CD8-positive, alpha-beta memory T cell (primary cell): ENCODE results near the gene MSTO1. TPM values are rescaled to one million over a fixed set of nuclear protein-coding genes. Genes with fewer than 3 reads are reported as not detected.
A peak's percentile ranks its signal among the peaks of the same experiment; 100 is the strongest.
"Not testable (repeated sequence)": the region's sequence is repeated elsewhere in the genome, so short reads cannot be mapped to it uniquely, and the experiment has no call there.

ENCODE experiments used
- CTCF ChIA-PET: fragments of 350-600 bp; sonication (Branson Sonifier 250); formaldehyde crosslinking; loops from one replicate; lab custom pipeline; 2021; ENCODE audit warnings: antibody characterized with exemption; lab: Charles Lee
- POLR2A ChIA-PET: fragments of 350-600 bp; sonication (Branson Sonifier 250); formaldehyde crosslinking; loops from one replicate; lab custom pipeline; 2021; ENCODE audit warnings: antibody characterized with exemption; lab: Charles Lee
- DNase-seq, 5 donors: peaks; one replicate each; pipeline versions ENCODE4 v3.0.0 to v3.0.0-alpha.2; 2020 to 2022; ENCODE audit warnings: mixed read lengths in 1 of 5
- H3K27ac ChIP-seq: one replicate; pipeline ENCODE4 v1.7.0; 2013; ENCODE audit warnings: low read depth, mild to moderate bottlenecking, low read length, moderate library complexity
- H3K27me3 ChIP-seq: 2 replicates; pipeline ENCODE4 v1.7.0; 2013; ENCODE audit warnings: low read length, mild to moderate bottlenecking; ENCODE audit not compliant: insufficient read depth, poor library complexity, severe bottlenecking
- H3K36me3 ChIP-seq: 2 replicates; pipeline ENCODE4 v1.7.0; 2013; ENCODE audit warnings: mild to moderate bottlenecking, low read length, moderate library complexity; ENCODE audit not compliant: insufficient read depth
- H3K4me1 ChIP-seq: 2 replicates; pipeline ENCODE4 v1.7.0; 2013; ENCODE audit warnings: mild to moderate bottlenecking, low read length, moderate library complexity; ENCODE audit not compliant: insufficient read depth
- H3K4me3 ChIP-seq: 2 replicates; pipeline ENCODE4 v1.7.0; 2013; ENCODE audit warnings: mild to moderate bottlenecking, low read length
- H3K9me3 ChIP-seq: 2 replicates; pipeline ENCODE4 v1.7.0; 2013; ENCODE audit warnings: mild to moderate bottlenecking, low read length
- H3K27ac Mint-ChIP-seq, 8 donors: one replicate each; pipeline ENCODE4 v1.8.0; 2020 to 2021; ENCODE audit warnings: mixed read lengths in 8 of 8, mild to moderate bottlenecking in 6 of 8, inconsistent platforms in 3 of 8, moderate library complexity in 3 of 8
- H3K27me3 Mint-ChIP-seq, 2 donors: one replicate each; pipeline ENCODE4 v1.8.0; 2020 to 2021; ENCODE audit warnings: mixed read lengths in 2 of 2, mild to moderate bottlenecking in 1 of 2, moderate library complexity in 1 of 2
- H3K36me3 Mint-ChIP-seq, 3 donors: one replicate each; pipeline ENCODE4 v1.8.0; 2020 to 2021; ENCODE audit warnings: mixed read lengths in 3 of 3, inconsistent platforms in 1 of 3, mild to moderate bottlenecking in 1 of 3
- H3K4me1 Mint-ChIP-seq, 3 donors: one replicate each; pipeline ENCODE4 v1.8.0; 2020 to 2021; ENCODE audit warnings: mixed read lengths in 3 of 3, inconsistent platforms in 1 of 3, mild to moderate bottlenecking in 1 of 3
- H3K4me3 Mint-ChIP-seq, 7 donors: one replicate each; pipeline ENCODE4 v1.8.0; 2020 to 2021; ENCODE audit warnings: mixed read lengths in 7 of 7, mild to moderate bottlenecking in 6 of 7, moderate library complexity in 4 of 7, inconsistent platforms in 2 of 7
- H3K9me3 Mint-ChIP-seq, 5 donors: one replicate each; pipeline ENCODE4 v1.8.0; 2020 to 2022; ENCODE audit warnings: mixed read lengths in 5 of 5, mild to moderate bottlenecking in 3 of 5, moderate library complexity in 2 of 5, inconsistent platforms in 1 of 5
- polyA plus RNA-seq: library from polyadenylated mRNA; unstranded; fragments of 300-500 nt; fragmentation: Illumina TruSeq; gene quantifications from one replicate; pipeline ENCODE4 v1.2.3, GENCODE V29; 2021
- total RNA-seq, 2 experiments: library from RNA; stranded (reverse); gene quantifications; one replicate each; pipeline ENCODE4 v1.2.3, GENCODE V29; 2021

The MSTO1 gene
- total and polyA plus RNA-seq, 3 experiments from 2014 or later: 19.6 to 92.0 (median 82.0) TPM

GRCh38 chr1:155626428-155626827 lies 16.4 kb downstream of the MSTO1 start:
- H3K4me1 Mint-ChIP-seq, CTCF ChIA-PET, H3K27ac Mint-ChIP-seq, H3K9me3 ChIP-seq, DNase-seq, H3K27me3 ChIP-seq, H3K27me3 Mint-ChIP-seq, H3K4me1 ChIP-seq, POLR2A ChIA-PET, H3K4me3 ChIP-seq, H3K9me3 Mint-ChIP-seq, H3K36me3 Mint-ChIP-seq, H3K4me3 Mint-ChIP-seq, H3K27ac ChIP-seq, H3K36me3 ChIP-seq: not testable (repeated sequence)

GRCh38 chr1:155636397-155637153 lies 26.6 kb downstream of the MSTO1 start:
- no peaks in the 10 kb centered on the region for H3K9me3 ChIP-seq
- Mint-ChIP-seq H3K27me3 (peaks cover 2 to 4% of the 10 kb centered on the region in 2 donors), H3K9me3 (peaks cover 0 to 4% (median under 1%) of the 10 kb centered on the region in 5 donors), H3K36me3 (peaks cover 0 to 4% (median 1%) of the 10 kb centered on the region in 3 donors), H3K27ac (peak overlapping the region; percentile 93 to 99 (median 97)), H3K4me1 (peaks cover 14 to 27% (median 21%) of the 10 kb centered on the region in 3 donors), H3K4me3 (peak overlapping the region; percentile 91 to 99 (median 97))
- CTCF ChIA-PET: no interaction called here
- H3K27ac ChIP-seq: no peak overlapping the region
- no peaks in the 10 kb centered on the region for H3K27me3 ChIP-seq
- peaks cover 19% of the 10 kb centered on the region for H3K4me1 ChIP-seq
- no peaks in the 10 kb centered on the region for H3K36me3 ChIP-seq
- DNase-seq: no peak
- H3K4me3 ChIP-seq: peak overlapping the region; percentile 91
- POLR2A ChIA-PET: interaction anchor here (0.6 kb wide), 1 partner anchor 595 kb away, joined by 4 read pairs; no protein-coding TSS in a partner anchor

- no peak for DNase-seq
- H3K4me1 Mint-ChIP-seq: peaks cover 14 to 27% (median 21%) of the 10 kb centered on the region in 3 donors
- Histone ChIP-seq H3K4me1 (peaks cover 19% of the 10 kb centered on the region), H3K27me3 (no peaks in the 10 kb centered on the region), H3K27ac (no peak overlapping the region), H3K9me3 (no peaks in the 10 kb centered on the region), H3K4me3 (no peak overlapping the region), H3K36me3 (no peaks in the 10 kb centered on the region)
- H3K27ac Mint-ChIP-seq: no peak overlapping the region
- peaks cover 4 to 15% (median 6%) of the 10 kb centered on the region in 3 donors for H3K36me3 Mint-ChIP-seq
- ChIA-PET CTCF (no interaction called here), POLR2A (no interaction called here)
- H3K4me3 Mint-ChIP-seq: no peak overlapping the region
- peaks cover 6 to 21% (median 17%) of the 10 kb centered on the region in 5 donors for H3K9me3 Mint-ChIP-seq
- peaks cover 2 to 4% of the 10 kb centered on the region in 2 donors for H3K27me3 Mint-ChIP-seq
Observed at GRCh38 chr1:155640367-155640766, 30.3 kb downstream of the MSTO1 start.

GRCh38 chr1:155642559-155643180 lies 32.7 kb downstream of the MSTO1 start:
- H3K36me3 ChIP-seq, H3K9me3 ChIP-seq, DNase-seq, CTCF ChIA-PET, H3K4me1 Mint-ChIP-seq, H3K27ac ChIP-seq, POLR2A ChIA-PET, H3K4me3 ChIP-seq, H3K4me1 ChIP-seq, H3K4me3 Mint-ChIP-seq, H3K27ac Mint-ChIP-seq, H3K27me3 Mint-ChIP-seq, H3K27me3 ChIP-seq: not testable (repeated sequence)
- Mint-ChIP-seq H3K9me3 (peaks cover 6 to 21% (median 17%) of the 10 kb centered on the region in 5 donors), H3K36me3 (peaks cover 2 to 15% (median 4%) of the 10 kb centered on the region in 3 donors)

GRCh38 chr1:155643230-155643629 lies 33.2 kb downstream of the MSTO1 start:
- Mint-ChIP-seq H3K9me3 (peaks cover 6 to 21% (median 17%) of the 10 kb centered on the region in 5 donors), H3K4me1 (peaks cover 0 to 3% (median 0%) of the 10 kb centered on the region in 3 donors), H3K4me3 (no peak overlapping the region), H3K27ac (peak overlapping the region in 1 of 8 donors; percentile 72), H3K27me3 (peaks cover 2 to 4% of the 10 kb centered on the region in 2 donors), H3K36me3 (peaks cover 2 to 15% (median 4%) of the 10 kb centered on the region in 3 donors)
- Histone ChIP-seq H3K27me3 (no peaks in the 10 kb centered on the region), H3K9me3 (no peaks in the 10 kb centered on the region), H3K4me1 (peaks cover under 1% of the 10 kb centered on the region), H3K27ac (no peak overlapping the region), H3K36me3 (no peaks in the 10 kb centered on the region), H3K4me3 (no peak overlapping the region)
- POLR2A ChIA-PET: no interaction called here
- DNase-seq: no peak
- CTCF ChIA-PET: no interaction called here

GRCh38 chr1:155645034-155645598 lies 35.1 kb downstream of the MSTO1 start:
- Mint-ChIP-seq H3K4me1 (no peaks in the 10 kb centered on the region), H3K27ac (peak overlapping the region in 1 of 8 donors; percentile 12), H3K4me3 (no peak overlapping the region), H3K9me3 (peaks cover 6 to 21% (median 17%) of the 10 kb centered on the region in 5 donors), H3K36me3 (peaks cover 2 to 15% (median 4%) of the 10 kb centered on the region in 3 donors), H3K27me3 (peaks cover 3 to 6% of the 10 kb centered on the region in 2 donors)
- Histone ChIP-seq H3K27ac (no peak overlapping the region), H3K9me3 (no peaks in the 10 kb centered on the region), H3K36me3 (no peaks in the 10 kb centered on the region), H3K4me1 (no peaks in the 10 kb centered on the region), H3K27me3 (no peaks in the 10 kb centered on the region), H3K4me3 (no peak overlapping the region)
- POLR2A ChIA-PET: no interaction called here
- CTCF ChIA-PET: no interaction called here
- no peak for DNase-seq

- H3K36me3 Mint-ChIP-seq: peaks cover 2 to 15% (median 4%) of the 10 kb centered on the region in 3 donors
- ChIA-PET CTCF (interaction anchor here (1.0 kb wide), 1 partner anchor 395 kb away, joined by 3 read pairs; no protein-coding TSS in a partner anchor), POLR2A (no interaction called here)
- Histone ChIP-seq H3K9me3 (no peaks in the 10 kb centered on the region), H3K4me3 (no peak overlapping the region), H3K27me3 (no peaks in the 10 kb centered on the region), H3K27ac (no peak overlapping the region), H3K4me1 (no peaks in the 10 kb centered on the region), H3K36me3 (no peaks in the 10 kb centered on the region)
- no peak overlapping the region for H3K27ac Mint-ChIP-seq
- no peak overlapping the region for H3K4me3 Mint-ChIP-seq
- DNase-seq: no peak
- H3K9me3 Mint-ChIP-seq: peaks cover 6 to 19% (median 17%) of the 10 kb centered on the region in 5 donors
- H3K4me1 Mint-ChIP-seq: no peaks in the 10 kb centered on the region
- H3K27me3 Mint-ChIP-seq: peaks cover 3 to 5% of the 10 kb centered on the region in 2 donors
Observed at GRCh38 chr1:155645648-155646047, 35.6 kb downstream of the MSTO1 start.
